Nephron progenitor cell (in vitro differentiated cells): Measurements from ENCODE around the gene P2RY12.

Experiments used
- DNase-seq: peaks from one replicate; pipeline ENCODE4 v3.0.0; 2021
- H3K27ac Mint-ChIP-seq: 2 replicates; pipeline ENCODE4 v1.8.0; 2021; ENCODE audit warnings: mild to moderate bottlenecking, moderate library complexity, mixed read lengths
- H3K27me3 Mint-ChIP-seq: 2 replicates; pipeline ENCODE4 v1.8.0; 2021; ENCODE audit warnings: mild to moderate bottlenecking, low read depth, mixed read lengths; ENCODE audit not compliant: poor library complexity
- H3K36me3 Mint-ChIP-seq: 2 replicates; pipeline ENCODE4 v1.8.0; 2021; ENCODE audit warnings: low read depth, mixed read lengths
- H3K4me1 Mint-ChIP-seq: 2 replicates; pipeline ENCODE4 v1.8.0; 2021; ENCODE audit warnings: mixed read lengths
- H3K4me3 Mint-ChIP-seq: 2 replicates; pipeline ENCODE4 v1.8.0; 2021; ENCODE audit warnings: mild to moderate bottlenecking, moderate library complexity, mixed read lengths
- H3K9me3 Mint-ChIP-seq: 2 replicates; pipeline ENCODE4 v1.8.0; 2021; ENCODE audit warnings: mild to moderate bottlenecking, moderate library complexity, mixed read lengths
- TF ChIP-seq, protein P1 (sequence below): fragments of 200-600 bp; sonication (generic); IDR thresholded peaks from 2 replicates; pipeline ENCODE4 v1.5.0; 2021; ENCODE audit warnings: antibody characterized with exemption

P2RY12 gene

DNA sequence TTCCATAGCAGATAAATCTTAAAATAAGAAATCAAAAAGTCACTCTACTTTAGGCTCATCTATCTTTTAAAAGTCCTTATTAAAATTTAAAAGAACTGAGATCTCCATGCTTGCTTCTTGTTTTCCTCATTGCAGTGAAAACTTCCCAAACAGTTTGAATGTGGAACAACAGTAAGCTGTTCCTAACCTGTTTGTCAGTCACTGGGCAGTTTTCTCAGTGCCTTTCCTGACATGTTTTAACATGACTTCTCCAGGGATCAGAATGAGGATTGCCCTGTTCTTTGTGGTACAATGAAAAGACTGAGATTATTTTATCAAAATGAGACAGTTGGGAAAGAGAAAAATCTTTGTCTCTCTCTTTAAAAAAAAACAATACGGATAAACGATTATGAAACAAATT is 68.7 kb downstream of the P2RY12 start:
- Mint-ChIP-seq H3K36me3 (no peaks in the 10 kb centered on the region), H3K4me3 (no peak overlapping the region), H3K9me3 (no peaks in the 10 kb centered on the region), H3K4me1 (no peaks in the 10 kb centered on the region), H3K27me3 (no peaks in the 10 kb centered on the region), H3K27ac (peak overlapping the region; percentile 53)
- TF ChIP-seq, protein P1, sequence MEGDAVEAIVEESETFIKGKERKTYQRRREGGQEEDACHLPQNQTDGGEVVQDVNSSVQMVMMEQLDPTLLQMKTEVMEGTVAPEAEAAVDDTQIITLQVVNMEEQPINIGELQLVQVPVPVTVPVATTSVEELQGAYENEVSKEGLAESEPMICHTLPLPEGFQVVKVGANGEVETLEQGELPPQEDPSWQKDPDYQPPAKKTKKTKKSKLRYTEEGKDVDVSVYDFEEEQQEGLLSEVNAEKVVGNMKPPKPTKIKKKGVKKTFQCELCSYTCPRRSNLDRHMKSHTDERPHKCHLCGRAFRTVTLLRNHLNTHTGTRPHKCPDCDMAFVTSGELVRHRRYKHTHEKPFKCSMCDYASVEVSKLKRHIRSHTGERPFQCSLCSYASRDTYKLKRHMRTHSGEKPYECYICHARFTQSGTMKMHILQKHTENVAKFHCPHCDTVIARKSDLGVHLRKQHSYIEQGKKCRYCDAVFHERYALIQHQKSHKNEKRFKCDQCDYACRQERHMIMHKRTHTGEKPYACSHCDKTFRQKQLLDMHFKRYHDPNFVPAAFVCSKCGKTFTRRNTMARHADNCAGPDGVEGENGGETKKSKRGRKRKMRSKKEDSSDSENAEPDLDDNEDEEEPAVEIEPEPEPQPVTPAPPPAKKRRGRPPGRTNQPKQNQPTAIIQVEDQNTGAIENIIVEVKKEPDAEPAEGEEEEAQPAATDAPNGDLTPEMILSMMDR, result no peak
- DNase-seq, result no peak

DNA sequence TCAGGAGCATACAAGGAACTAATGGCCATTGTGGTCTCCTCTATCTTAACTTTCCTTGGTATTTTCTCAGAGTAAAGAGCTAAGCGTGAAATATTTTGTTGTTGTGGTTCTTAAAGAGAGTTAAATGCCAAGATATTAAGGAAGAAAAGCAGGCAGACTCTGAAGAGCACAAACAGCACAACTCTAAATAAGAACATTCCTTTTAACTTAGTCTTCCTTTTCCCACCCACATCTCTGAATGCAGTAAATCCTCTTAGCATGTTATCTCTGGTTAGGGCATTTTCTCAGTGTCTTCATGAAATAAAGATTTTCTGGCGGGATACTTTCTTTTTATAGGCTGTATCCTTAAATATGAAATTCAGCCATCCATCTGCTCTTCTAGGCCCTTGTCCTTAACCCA is 69.4 kb downstream of the P2RY12 start:
- Mint-ChIP-seq H3K27me3 (no peaks in the 10 kb centered on the region), H3K36me3 (no peaks in the 10 kb centered on the region), H3K4me1 (no peaks in the 10 kb centered on the region), H3K4me3 (no peak overlapping the region), H3K27ac (no peak overlapping the region), H3K9me3 (no peaks in the 10 kb centered on the region)
- TF ChIP-seq, protein P1, result no peak
- no peak for DNase-seq

DNA sequence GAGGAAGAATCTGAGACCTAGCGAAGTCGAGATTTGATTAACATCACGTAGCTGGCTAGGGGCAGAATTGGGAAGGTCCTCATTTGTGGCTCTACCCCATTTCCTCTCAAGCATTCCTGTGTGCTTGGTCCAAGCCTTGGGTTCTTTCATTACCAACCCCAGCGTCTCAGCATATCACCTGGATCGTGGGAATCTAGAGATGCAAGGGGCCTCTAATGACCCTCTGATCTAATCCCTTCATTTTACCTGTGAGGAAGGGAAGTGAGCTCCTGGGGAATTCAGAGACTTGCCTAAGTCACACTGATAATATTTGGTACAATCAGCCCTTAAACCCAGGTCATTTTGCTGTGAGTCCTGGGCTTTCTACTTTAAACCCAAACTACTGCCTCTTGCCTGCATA is 70.0 kb downstream of the P2RY12 start:
- H3K36me3 Mint-ChIP-seq, result no peaks in the 10 kb centered on the region
- no peaks in the 10 kb centered on the region for H3K27me3 Mint-ChIP-seq
- no peak for DNase-seq
- TF ChIP-seq, protein P1, result no peak
- no peaks in the 10 kb centered on the region for H3K9me3 Mint-ChIP-seq
- no peaks in the 10 kb centered on the region for H3K4me1 Mint-ChIP-seq
- no peak overlapping the region for H3K4me3 Mint-ChIP-seq
- H3K27ac Mint-ChIP-seq, result no peak overlapping the region

DNA sequence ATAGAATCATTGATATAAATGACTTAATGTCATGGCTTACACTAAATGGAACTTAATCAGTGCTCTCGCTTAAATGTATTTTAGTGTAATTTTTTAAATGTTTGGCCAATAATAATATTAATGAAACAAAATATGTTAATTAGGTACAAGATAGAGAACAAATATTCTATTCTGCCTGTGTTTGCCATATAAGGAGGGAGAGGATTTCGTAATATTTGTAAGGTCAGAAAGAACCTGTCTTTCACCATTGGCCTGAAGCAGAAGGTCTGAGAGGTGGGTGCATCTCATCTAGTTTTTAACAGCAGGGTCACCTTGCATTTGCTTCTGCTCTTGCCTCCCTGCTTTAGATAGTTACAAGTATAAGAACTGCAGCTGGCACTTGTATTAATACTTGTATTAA is 70.4 kb downstream of the P2RY12 start:
- H3K27ac Mint-ChIP-seq, result no peak overlapping the region
- H3K9me3 Mint-ChIP-seq, result no peaks in the 10 kb centered on the region
- TF ChIP-seq, protein P1, result no peak
- H3K4me3 Mint-ChIP-seq, result no peak overlapping the region
- H3K27me3 Mint-ChIP-seq, result no peaks in the 10 kb centered on the region
- no peaks in the 10 kb centered on the region for H3K36me3 Mint-ChIP-seq
- H3K4me1 Mint-ChIP-seq, result no peaks in the 10 kb centered on the region
- no peak for DNase-seq

DNA sequence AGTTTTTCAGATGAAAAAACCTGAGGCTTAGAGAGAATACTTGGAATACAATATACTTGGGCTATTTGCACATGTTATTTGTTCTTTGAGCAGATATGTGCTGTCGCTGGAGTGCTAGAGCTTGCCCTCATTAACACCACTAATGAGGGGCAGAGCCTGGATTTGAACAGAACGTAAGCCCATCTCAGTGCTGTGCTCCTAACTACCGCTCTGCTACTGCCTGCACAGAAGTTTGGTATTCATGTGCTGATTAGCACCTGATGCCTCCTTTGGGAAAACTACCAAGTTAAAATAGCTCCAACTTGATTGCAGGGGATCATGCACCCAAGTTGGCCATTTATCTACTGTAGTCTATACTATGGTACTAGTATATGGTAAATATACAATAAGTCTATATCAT is 71.6 kb downstream of the P2RY12 start:
- H3K27me3 Mint-ChIP-seq, result no peaks in the 10 kb centered on the region
- TF ChIP-seq, protein P1, result no peak
- no peaks in the 10 kb centered on the region for H3K9me3 Mint-ChIP-seq
- H3K4me3 Mint-ChIP-seq, result no peak overlapping the region
- H3K27ac Mint-ChIP-seq, result no peak overlapping the region
- no peak for DNase-seq
- no peaks in the 10 kb centered on the region for H3K4me1 Mint-ChIP-seq
- H3K36me3 Mint-ChIP-seq, result no peaks in the 10 kb centered on the region

DNA sequence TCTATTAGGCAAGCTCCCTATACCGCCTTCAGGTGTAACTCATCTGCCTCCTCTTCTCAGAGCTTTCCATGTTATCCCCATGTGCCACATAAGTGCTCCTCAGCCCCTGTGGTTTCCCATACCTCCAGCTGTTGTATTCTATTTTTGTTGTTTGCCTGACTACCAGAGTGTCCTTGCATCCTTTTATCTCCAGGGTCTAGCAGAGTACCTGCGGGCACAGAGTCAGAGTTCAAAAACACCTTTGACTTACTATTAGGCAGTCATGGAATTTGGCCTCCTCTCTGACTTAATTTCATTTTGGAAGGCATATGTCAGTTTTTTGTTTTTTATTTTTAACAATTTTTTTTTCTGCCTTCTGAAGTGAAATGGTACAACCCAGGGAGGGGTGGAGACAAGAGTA is 75.0 kb downstream of the P2RY12 start:
- no peaks in the 10 kb centered on the region for H3K9me3 Mint-ChIP-seq
- H3K36me3 Mint-ChIP-seq, result no peaks in the 10 kb centered on the region
- peaks cover 16% of the 10 kb centered on the region for H3K4me1 Mint-ChIP-seq
- H3K27ac Mint-ChIP-seq, result no peak overlapping the region
- DNase-seq, result no peak
- H3K4me3 Mint-ChIP-seq, result no peak overlapping the region
- peaks cover 5% of the 10 kb centered on the region for H3K27me3 Mint-ChIP-seq
- TF ChIP-seq, protein P1, result no peak
